ENCODE data around the gene PSMB11.

GRCh38 chr14:23063601-23064000, 21.6 kb downstream of the PSMB11 start:
- TF ChIP-seq CTCF (IDR thresholded peaks at IDR 0.05; ENCODE audit: low read length) (no peak), EZH2 (IDR thresholded peaks at IDR 0.05; ENCODE audit: borderline replicate concordance, low read length) (no peak)

Data from OCI-LY1 (cell line).